ENCODE results near the gene CD209.

DNA sequence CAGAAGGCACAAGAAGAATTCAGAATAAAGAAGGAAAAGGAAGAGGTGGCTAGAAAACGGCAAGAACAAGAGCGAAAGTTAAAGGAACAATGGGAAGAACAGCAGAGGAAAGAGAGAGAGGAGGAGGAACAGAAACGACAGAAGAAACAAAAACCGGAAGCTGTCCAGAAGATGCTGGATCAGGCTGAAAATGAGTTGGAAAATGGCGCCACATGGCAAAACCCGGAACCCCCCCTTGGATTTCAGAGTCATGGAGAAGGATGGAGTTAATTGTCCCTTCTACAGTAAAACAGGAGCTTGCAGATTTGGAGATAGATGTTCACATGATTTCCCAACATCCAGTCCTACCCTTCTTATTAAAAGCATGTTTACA is 6.7 kb downstream of the CD209 start:
- TF ChIP-seq, protein P1, sequence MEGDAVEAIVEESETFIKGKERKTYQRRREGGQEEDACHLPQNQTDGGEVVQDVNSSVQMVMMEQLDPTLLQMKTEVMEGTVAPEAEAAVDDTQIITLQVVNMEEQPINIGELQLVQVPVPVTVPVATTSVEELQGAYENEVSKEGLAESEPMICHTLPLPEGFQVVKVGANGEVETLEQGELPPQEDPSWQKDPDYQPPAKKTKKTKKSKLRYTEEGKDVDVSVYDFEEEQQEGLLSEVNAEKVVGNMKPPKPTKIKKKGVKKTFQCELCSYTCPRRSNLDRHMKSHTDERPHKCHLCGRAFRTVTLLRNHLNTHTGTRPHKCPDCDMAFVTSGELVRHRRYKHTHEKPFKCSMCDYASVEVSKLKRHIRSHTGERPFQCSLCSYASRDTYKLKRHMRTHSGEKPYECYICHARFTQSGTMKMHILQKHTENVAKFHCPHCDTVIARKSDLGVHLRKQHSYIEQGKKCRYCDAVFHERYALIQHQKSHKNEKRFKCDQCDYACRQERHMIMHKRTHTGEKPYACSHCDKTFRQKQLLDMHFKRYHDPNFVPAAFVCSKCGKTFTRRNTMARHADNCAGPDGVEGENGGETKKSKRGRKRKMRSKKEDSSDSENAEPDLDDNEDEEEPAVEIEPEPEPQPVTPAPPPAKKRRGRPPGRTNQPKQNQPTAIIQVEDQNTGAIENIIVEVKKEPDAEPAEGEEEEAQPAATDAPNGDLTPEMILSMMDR (IDR thresholded peaks at IDR 0.05) = no peak
- no peak for TF ChIP-seq POLR2A (IDR thresholded peaks at IDR 0.05)

All from sigmoid colon (tissue), 3 donors.